Neural cell (in vitro differentiated cells): ENCODE results near the gene KLHL10. TPM values are rescaled to one million over a fixed set of nuclear protein-coding genes. Genes with fewer than 3 reads are reported as not detected.
"Not testable (repeated sequence)": the region's sequence is repeated elsewhere in the genome, so short reads cannot be mapped to it uniquely, and the experiment has no call there.

Experiments used
- H2AFZ ChIP-seq: fragments of 200-600, 300-800 bp; sonication (generic), shearing (Covaris generic); 2 replicates; pipeline ENCODE4 v1.6.0; 2014; ENCODE audit warnings: low read depth, mild to moderate bottlenecking, antibody characterized with exemption, low read length, moderate library complexity
- H3F3A ChIP-seq: fragments of 200-600 bp; shearing (Covaris generic); 2 replicates; pipeline ENCODE4 v1.6.1; 2016; ENCODE audit warnings: mild to moderate bottlenecking, moderate library complexity, mixed read lengths, antibody characterized with exemption, low read length; ENCODE audit not compliant: insufficient read depth, poor library complexity, severe bottlenecking
- H3K27ac ChIP-seq: fragments of 200-600, 300-800 bp; sonication (generic), shearing (Covaris generic); 2 replicates; pipeline ENCODE4 v1.5.1; 2014; ENCODE audit warnings: mild to moderate bottlenecking, low read length, moderate library complexity
- H3K27me3 ChIP-seq: fragments of 300-800, 200-600 bp; sonication (generic), shearing (Covaris generic); 2 replicates; pipeline ENCODE4 v1.6.0; 2014; ENCODE audit warnings: mild to moderate bottlenecking, low read depth, low read length, moderate library complexity; ENCODE audit not compliant: insufficient read depth
- H3K36me3 ChIP-seq: fragments of 300-800, 200-600 bp; sonication (generic), shearing (Covaris generic); 2 replicates; pipeline ENCODE4 v1.5.1; 2014; ENCODE audit warnings: mild to moderate bottlenecking, antibody characterized with exemption, low read length, moderate library complexity; ENCODE audit not compliant: insufficient read depth
- H3K4me2 ChIP-seq: fragments of 300-800, 200-600 bp; sonication (generic), shearing (Covaris generic); 2 replicates; pipeline ENCODE4 v1.6.0; 2014; ENCODE audit warnings: mild to moderate bottlenecking, low read length
- H3K4me3 ChIP-seq: fragments of 300-800, 200-600 bp; sonication (generic), shearing (Covaris generic); 2 replicates; pipeline ENCODE4 v1.5.1; 2014; ENCODE audit warnings: mild to moderate bottlenecking, low read length, moderate library complexity
- H3K79me2 ChIP-seq: fragments of 200-600 bp; shearing (Covaris generic); replicated peaks from 2 replicates; pipeline ENCODE4 v1.6.0; 2014; ENCODE audit warnings: mild to moderate bottlenecking, low read length, moderate library complexity; ENCODE audit not compliant: insufficient read depth
- H3K9ac ChIP-seq: fragments of 300-800, 200-600 bp; sonication (generic), shearing (Covaris generic); 2 replicates; pipeline ENCODE4 v1.6.1; 2016; ENCODE audit warnings: mild to moderate bottlenecking, low read length, mixed read lengths
- H3K9me2 ChIP-seq: fragments of 200-600 bp; shearing (Covaris generic); 2 replicates; pipeline ENCODE4 v1.6.1; 2016; ENCODE audit warnings: mild to moderate bottlenecking, low read length, mixed read lengths; ENCODE audit not compliant: insufficient read depth
- H3K9me3 ChIP-seq: fragments of 200-600, 300-800 bp; sonication (generic), shearing (Covaris generic); 2 replicates; pipeline ENCODE4 v1.6.1; 2016; ENCODE audit warnings: mild to moderate bottlenecking, mixed run types, low read length, moderate library complexity, mixed read lengths
- H4K20me1 ChIP-seq: fragments of 200-600 bp; shearing (Covaris generic); 2 replicates; pipeline ENCODE4 v1.6.1; 2016; ENCODE audit warnings: mild to moderate bottlenecking, mixed run types; ENCODE audit not compliant: insufficient read depth
- CTCF ChIP-seq: fragments of 450-650 bp; IDR thresholded peaks from 2 replicates; pipeline ENCODE4 v1.5.1; 2014; ENCODE audit warnings: antibody characterized with exemption, mild to moderate bottlenecking, moderate library complexity; ENCODE audit not compliant: poor library complexity, severe bottlenecking
- EP300 ChIP-seq: fragments of 450-650 bp; conservative IDR thresholded peaks from 2 replicates; pipeline ENCODE4 v1.6.1; 2014; ENCODE audit warnings: antibody characterized with exemption, mild to moderate bottlenecking, moderate library complexity; ENCODE audit not compliant: poor library complexity, severe bottlenecking
- EZH2 ChIP-seq: fragments of 200-600, 300-800 bp; shearing (Covaris generic), sonication (generic); IDR thresholded peaks from 2 replicates; pipeline ENCODE4 v1.6.1; 2014; ENCODE audit warnings: antibody characterized with exemption, low read length, borderline replicate concordance, mild to moderate bottlenecking; ENCODE audit not compliant: insufficient read depth, poor library complexity, severe bottlenecking
- MXI1 ChIP-seq: fragments of 450-650 bp; conservative IDR thresholded peaks from 2 replicates; pipeline ENCODE4 v1.6.1; 2014; ENCODE audit warnings: antibody characterized with exemption, mild to moderate bottlenecking; ENCODE audit not compliant: poor library complexity, severe bottlenecking
- POLR2AphosphoS5 ChIP-seq: IDR thresholded peaks from 2 replicates; pipeline ENCODE4 v1.6.1; 2012
- RAD21 ChIP-seq: fragments of 450-650 bp; conservative IDR thresholded peaks from 2 replicates; pipeline ENCODE4 v1.6.1; 2014; ENCODE audit warnings: antibody characterized with exemption, mild to moderate bottlenecking, moderate library complexity
- REST ChIP-seq: IDR thresholded peaks from 2 replicates; pipeline ENCODE4 v1.6.1; 2012; ENCODE audit warnings: borderline replicate concordance
- SMC3 ChIP-seq: fragments of 450-650 bp; conservative IDR thresholded peaks from 2 replicates; pipeline ENCODE4 v1.6.1; 2014; ENCODE audit warnings: antibody characterized with exemption, mild to moderate bottlenecking, moderate library complexity; ENCODE audit not compliant: poor library complexity
- TAF1 ChIP-seq: IDR thresholded peaks from 2 replicates; pipeline ENCODE4 v1.6.1; 2012; ENCODE audit warnings: low read depth
- polyA plus RNA-seq: library from polyadenylated mRNA; depleted of rRNA; stranded (reverse); fragments of >200 nt; gene quantifications from 2 replicates; pipeline ENCODE4 v1.2.3, GENCODE V29; 2014

KLHL10 gene
- polyA plus RNA-seq, 1 donor from 2014 or later, result not detected

- H3F3A ChIP-seq, result no peaks in the 10 kb centered on the region
- peak overlapping the region; percentile 27 for H2AFZ ChIP-seq
- H4K20me1 ChIP-seq, result no peaks in the 10 kb centered on the region
- peak overlapping the region; percentile 95 for H3K4me3 ChIP-seq
- H3K4me2 ChIP-seq, result no peak overlapping the region
- H3K27ac ChIP-seq, result no peak overlapping the region
- H3K36me3 ChIP-seq, result no peaks in the 10 kb centered on the region
- no peaks in the 10 kb centered on the region for H3K9me2 ChIP-seq
- no peaks in the 10 kb centered on the region for H3K9me3 ChIP-seq
- no peaks in the 10 kb centered on the region for H3K27me3 ChIP-seq
- H3K9ac ChIP-seq, result peak overlapping the region; percentile 90
- TF ChIP-seq EZH2 (no peak), RAD21 (no peak), TAF1 (no peak), SMC3 (no peak), MXI1 (no peak), POLR2AphosphoS5 (no peak), REST (no peak), CTCF (no peak), EP300 (no peak)
- peaks cover 17% of the 10 kb centered on the region for H3K79me2 ChIP-seq
Observed at GRCh38 chr17:41836550-41837196, 952 bp upstream of the KLHL10 start.

- H3K27ac ChIP-seq, H3K4me3 ChIP-seq, H4K20me1 ChIP-seq, H3K4me2 ChIP-seq, H3K36me3 ChIP-seq, H3K9ac ChIP-seq, H2AFZ ChIP-seq, H3K9me2 ChIP-seq, H3K9me3 ChIP-seq, H3F3A ChIP-seq, H3K27me3 ChIP-seq: not testable (repeated sequence)
- H3K79me2 ChIP-seq, result peaks cover 17% of the 10 kb centered on the region
Observed at GRCh38 chr17:41839448-41839847, 1.8 kb downstream of the KLHL10 start.

GRCh38 chr17:41840781-41841180 is 3.2 kb downstream of the KLHL10 start:
- H3K27ac ChIP-seq, H4K20me1 ChIP-seq, H3K36me3 ChIP-seq, H3K9me2 ChIP-seq, H3K79me2 ChIP-seq, H3K9ac ChIP-seq, H3K4me2 ChIP-seq, H3K4me3 ChIP-seq, H3F3A ChIP-seq, H3K27me3 ChIP-seq, H3K9me3 ChIP-seq, H2AFZ ChIP-seq: not testable (repeated sequence)
